ENCODE measurements around the gene C2CD3.

The C2CD3 gene, protein sequence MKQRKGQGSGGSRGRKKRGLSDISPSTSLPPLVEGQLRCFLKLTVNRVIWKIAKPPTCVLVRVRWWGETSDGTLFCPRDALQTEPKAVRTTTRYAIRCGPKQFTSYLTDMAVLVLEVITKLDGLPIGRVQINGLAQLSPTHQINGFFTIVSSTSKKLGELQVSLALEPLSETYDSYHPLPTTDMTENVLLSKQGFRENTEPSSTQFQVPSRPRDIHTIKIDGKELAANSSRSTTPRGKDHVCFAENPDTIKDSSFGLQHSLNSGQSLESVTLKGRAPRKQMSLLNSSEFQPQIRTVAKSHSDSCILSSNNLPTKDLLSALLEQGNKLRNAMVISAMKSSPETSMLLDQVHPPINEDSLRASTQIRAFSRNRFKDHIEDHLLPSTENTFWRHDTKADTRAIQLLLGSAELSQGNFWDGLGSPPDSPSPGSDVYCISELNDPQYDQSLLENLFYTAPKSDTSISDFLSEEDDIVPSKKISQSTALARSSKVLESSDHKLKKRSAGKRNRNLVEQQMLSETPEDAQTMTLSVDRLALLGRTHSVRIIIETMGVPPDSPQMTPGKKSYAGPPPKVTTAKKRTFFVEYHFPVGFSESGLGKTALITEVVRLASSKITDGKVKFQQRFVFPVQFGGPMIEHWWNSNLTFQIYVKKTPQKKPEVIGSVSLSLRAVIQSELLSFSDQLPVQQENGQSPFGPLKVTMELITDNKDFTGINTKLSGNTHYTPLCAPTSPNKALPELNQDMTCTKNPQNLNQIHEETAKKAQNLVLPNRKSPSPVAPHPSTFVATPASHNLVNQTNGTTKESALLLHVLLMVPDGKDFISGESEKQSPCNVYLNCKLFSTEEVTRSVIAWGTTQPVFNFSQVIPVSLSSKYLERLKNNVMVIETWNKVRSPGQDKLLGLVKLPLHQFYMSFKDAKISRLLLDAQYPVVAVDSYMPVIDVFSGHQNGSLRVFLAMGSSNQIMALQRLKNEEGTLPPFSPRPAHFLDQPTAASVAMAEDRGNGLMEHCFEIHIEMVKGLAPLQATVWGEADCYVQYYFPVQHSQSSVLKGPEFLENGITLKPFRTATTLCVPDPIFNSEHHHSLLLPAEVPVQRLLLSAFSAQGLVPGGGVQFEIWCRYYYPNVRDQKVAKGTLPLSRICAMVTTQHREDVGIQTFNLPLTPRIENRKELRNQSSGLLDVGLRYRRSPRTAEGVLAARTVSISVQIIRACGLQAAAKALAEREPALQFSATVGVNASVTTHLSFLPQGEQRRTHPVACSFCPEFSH (N-terminal part only)

DNA sequence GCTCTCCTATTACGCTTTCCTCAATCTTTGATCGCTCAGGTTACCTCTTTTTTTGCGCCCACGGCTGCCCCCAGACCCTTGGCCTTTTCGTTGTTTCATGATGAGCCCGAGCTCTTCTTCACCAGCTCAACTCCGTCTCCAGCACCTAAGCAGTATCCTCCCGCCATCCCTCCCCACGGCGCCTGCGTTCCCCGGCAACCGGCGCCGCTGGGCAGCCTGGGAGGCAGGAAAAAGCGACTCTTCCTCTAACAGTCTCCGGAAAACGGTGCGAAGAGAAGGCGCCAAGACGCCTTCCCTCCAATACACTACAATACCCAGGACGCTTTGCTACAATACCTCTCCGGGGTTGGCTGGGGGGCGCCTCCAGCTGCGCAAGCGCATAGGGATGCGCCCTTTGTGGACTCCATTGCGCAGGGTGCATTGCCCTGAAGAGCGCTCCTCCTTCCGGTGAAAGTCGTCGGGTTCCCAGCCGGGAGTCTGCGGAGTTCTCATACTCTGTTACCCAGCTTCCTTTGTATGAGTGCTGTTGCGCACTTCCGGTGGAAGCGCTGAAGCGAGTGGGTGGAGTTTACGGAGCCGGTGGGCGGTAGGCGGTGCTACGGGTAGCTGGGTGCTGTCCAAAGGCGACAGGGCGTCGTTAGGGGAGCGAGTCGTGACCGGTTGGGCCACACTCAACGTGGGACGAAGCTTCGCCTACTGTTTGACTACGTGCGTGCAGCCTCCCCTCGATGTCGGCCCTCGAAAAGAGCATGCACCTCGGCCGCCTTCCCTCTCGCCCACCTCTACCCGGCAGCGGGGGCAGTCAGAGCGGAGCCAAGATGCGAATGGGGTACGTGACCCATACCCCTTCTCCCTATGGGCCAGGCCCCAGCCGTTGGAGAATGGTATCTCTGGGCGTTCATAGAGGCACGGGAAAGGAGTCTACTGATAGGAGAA is at the start of gene C2CD3, which contains the start of gene PPME1:
C2CD3 (minus strand) TSS at position 309 of the 936 bp plus-strand sequence; CDS start at position 99, 210 bp downstream.
PPME1 (plus strand) TSS at position 596 of the 936 bp plus-strand sequence; CDS start at position 729, 133 bp downstream.
- DNase-seq, result peak; percentile 100

DNA sequence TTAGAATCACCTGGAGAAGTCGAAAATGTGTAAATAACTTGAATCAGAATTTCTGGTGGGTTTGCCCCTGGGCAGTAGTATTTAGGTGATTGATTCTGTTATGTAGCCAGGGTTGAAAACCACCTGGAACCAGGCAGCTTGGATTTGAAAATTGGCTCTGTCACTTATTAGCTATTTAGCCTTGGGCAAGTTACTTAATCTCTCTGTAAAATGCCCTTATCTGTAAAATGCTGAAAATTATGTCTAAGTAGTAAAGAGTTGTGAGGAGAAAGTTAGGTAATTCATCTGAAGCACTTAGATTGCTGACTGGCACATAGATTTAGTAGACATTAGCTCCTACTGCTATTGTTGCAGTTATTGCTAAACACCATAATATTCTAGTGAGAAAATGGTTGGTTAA is 49.6 kb upstream of the C2CD3 start:
- no peak for DNase-seq

DNA sequence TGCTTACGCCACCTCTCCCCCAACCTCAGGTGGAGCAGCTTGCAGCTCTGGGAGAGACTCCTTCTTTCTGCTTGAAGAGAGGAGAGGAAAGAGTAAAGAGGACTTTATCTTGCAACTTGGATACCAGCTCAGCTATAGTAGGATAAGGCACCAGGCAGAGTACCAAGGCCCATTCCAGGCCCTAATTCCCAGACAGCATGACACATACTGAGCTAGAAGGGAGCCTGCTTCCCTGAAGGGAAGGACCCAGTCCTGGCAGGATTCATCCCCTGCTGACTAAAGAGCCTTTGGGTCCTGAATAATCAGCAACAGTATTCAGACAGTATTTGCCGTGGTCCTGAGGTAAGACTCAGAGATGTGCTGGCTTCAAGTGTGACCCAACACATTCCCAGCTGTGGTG is 41.7 kb upstream of the C2CD3 start:
- DNase-seq, result no peak

DNA sequence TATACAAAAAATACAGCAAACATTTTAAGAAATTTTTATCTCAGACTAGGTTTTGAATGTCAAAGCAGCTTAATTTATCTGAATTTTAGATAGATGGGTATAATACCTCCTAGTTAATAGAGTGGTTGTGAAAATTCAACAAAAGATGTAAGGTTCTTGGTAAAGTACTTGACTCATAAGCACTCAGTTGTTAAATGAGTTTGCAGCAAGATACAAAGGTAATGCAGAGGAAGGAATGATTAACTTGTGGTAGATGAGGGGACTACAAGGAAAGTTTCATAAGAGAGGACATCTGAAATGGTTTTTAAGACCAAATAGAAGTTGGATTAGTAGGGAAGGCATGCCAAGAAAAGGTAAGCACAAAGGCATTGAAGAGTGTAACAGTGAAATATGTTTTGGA is 37.7 kb upstream of the C2CD3 start:
- DNase-seq, result no peak

DNA sequence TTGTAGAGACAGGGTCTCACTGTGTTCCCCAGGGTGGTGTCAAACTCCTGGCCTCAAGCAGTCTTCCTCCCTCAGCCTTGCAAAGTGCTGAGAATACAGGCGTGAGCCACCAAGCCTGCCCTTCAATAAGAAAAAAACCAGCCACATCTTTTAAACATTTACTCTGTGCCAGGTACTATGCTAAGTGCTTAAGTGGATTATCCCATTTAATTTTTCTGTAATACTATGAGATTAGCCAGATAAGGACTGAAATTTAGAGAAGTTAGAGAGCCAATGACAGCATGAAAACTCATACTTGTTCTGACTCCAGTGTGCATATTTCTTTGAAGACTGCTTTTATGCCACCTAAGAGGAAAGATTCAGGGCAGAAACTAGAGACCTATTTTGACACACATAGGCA is 35.9 kb upstream of the C2CD3 start:
- no peak for DNase-seq

DNA sequence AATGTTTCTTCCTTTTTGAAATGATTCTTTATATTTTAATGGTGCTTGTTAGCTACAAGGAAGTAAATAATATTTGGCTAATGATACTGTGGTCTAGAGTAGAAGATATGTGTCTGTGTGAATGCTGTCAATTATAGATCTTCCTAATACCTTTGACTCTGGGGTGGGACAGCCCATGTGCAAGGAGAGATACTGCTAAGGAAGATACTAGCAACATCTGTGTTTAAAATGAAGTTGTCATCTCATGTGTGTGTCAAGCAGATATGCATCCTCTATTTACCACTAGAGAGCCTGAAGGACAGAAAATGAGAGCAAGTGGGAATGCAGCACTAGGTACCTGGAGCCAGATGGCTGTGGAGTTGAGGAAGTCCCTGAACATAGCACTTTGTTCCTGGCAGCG is 34.4 kb upstream of the C2CD3 start:
- DNase-seq, result no peak

DNA sequence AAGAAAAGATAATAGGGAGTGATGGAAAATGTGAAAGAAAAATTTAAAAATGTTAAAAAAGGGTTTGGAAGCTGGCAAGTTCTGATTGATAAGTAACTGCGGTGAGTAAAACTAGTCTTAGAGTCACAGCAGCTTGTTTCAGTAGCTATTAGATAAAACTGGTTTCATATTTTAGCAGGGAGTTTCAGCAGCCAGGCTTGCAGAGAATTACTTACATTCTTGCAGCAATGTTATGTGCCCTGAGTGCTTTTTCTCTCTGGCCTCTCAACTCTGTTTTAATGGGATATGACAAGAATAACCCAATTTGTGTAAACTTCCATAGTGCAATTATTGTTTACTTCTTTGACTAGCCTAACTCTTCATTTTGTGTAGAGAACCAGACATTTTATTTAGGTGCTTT is 33.9 kb upstream of the C2CD3 start:
- no peak for DNase-seq

DNA sequence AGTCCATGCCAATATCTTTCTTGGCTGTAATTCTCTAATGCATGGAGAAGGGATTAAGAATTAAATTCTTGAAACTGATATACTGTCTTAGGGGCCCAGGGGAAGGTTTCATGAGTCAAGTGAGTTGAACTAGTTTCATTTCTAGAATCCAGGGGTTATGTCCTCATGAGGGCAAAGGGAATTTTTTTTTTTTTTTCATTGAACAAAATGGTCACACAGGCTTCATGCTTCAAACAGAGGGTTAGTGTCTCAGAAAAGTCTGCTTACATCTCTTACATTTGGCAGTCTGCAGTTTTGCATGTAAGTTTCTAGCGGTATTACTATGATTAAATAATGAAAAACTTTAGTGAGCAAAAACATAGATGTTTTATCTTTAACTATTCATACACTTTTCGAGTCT is 33.2 kb upstream of the C2CD3 start:
- peak; percentile 18 for DNase-seq

DNA sequence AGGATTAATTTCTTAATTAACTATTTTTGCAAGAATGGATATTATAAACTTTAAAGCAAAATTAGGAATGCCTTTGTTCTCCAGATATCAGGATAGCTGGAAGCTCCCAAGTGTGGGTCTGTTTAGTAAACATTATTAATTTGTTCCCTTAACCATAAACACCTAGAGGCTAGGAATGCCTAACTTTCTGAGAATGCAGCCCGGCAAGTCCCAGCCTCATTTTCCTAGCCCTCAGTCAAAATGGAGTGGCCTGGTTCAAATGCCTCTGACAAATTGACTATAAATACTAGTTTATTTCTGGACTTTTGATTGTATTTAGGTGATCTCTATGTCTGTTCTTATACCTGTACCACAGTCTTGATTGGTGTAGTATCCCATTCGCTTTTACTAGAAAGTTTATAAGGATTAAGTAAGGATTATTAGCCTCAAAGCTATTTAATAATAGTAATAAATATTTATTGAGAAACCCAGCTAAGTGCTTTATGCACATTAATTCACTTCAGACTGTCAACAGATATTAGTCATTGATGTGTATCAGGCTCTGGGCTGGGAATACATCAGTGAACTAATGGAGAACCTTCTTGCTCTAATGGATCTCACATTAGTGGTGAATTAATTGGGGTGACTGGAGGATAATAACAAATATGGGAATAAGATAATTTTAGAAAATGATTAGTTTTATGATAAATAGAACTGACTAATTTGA is 26.1 kb upstream of the C2CD3 start:
- no peak for DNase-seq

DNA sequence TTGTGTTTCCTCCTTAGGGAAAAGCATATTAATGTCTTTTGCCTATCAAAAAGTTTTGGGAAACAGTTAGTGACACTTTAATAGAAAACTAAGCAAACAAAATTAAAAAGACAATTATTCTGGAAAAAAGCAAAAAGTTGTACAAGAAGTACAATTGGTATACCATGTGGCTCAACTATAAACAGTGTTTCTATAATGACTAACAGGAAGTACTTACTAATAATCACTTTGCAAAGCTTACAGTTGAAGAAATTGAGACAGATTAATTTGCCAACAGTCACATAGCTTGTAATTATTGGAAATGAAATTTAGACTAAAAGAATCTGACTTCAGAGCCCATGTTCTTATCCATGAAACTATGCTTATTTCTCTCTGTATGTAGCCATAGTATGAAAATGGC is 25.0 kb upstream of the C2CD3 start:
- no peak for DNase-seq

DNA sequence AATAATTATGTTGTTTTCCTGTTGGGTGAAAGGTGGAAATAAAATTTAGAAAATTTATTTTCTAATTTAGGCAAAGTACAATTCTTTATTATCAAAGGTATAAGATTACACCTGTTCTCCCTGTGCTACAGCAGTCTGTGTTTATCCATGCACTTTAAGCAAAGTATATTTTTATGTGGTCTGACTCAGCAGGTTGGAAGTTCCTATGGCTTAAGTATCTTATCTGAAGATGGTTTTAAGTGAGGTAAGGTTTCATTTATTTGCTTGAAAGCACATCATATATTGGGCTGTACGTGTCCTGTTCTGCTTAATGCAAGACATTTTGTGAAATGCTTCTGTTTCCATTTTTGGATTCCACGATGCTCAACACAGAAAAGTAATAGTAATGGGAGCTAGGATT is 14.9 kb upstream of the C2CD3 start:
- no peak for DNase-seq

DNA sequence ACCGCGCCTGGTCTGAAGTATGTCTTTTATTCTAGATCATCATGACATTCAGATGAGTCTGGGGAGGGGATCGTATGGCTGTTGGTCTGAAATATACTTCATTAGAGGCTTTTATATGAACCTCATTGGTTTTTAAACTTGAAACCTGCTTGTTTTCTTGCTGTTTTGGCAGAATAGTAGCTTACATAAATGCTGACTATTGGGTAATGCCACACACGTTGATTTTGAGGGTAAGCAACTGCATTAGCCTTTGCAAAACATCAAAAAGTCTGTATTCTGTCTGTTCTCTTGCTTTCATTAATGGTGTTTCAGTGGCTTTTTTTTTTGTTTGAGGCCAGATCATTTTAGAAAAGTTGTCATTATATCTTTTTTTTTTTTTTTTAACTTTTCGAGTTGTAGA is 14.5 kb upstream of the C2CD3 start:
- DNase-seq, result no peak

DNA sequence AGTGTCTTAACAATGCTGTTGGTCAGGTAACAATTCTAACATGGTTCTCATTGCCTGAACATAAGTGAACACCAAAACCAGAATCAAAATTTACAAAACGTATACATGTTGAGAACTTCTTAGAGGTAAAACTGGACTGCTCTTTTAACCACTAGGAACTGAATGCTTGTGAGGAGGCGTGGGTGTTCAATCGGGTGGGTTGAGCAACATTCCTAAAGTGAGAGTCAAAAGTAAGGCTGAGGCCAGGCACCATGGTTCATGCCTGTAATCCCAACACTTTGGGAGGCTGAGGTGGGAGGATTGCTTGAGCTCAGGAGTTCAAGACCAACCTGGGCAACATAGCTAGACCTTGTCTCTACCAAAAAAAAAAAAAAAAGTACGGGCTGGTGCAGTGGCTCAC is 11.8 kb upstream of the C2CD3 start:
- no peak for DNase-seq

DNA sequence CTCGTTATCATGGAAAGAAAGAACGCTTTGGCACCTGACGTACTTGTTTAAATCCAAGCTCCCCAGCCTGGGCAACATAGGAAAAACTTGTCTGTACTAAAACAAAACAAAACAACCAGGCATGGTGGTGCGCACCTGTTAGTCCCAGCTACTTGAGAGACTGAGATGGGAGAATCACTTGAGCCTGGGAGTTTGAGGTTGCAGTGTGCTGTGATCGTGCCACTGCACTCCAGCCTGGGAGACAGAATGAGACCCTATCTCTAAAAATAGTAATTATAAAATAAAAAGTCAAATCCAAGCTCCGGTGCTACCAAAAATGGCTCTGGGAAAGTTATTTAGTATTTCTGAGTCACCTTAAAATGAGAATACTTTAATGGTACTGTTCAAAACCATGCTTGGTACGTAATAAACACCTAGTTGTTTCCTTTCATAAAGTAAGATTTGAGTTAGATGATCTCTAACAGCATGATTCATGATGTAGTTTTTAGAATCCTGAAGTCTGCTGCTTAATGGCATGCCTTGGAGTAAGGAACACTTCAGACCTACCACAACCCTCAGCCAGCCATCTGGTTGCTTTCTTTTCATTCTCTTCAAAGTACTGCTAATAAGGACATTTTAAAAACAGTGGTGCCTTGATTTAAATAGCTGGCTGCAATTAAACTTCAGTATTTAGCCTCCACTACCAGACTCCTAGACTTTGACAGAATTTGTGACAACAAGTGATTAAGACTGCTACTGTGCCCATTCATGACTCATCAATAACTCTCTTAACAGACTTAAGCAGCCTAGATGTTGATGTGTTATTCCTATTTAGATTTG is 8.6 kb upstream of the C2CD3 start:
- no peak for DNase-seq

DNA sequence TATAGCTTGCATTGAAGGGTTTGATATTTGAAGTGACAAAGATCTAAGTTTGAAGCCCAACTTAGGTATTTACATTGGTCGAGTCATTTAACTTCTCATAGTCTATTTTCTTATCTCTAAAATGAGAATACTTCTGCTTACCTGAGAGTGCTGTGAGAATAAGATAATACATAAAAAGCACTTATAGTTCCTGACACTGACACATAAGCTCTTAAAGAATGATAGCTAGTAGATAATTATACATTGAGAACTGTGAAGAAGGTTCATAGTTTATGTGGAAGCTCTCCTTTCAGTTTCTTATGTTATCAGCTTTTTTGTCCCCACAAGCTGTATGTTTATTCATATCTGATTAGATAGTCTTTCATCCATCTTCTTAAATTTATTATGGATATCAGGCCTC is 5.1 kb upstream of the C2CD3 start:
- DNase-seq, result no peak

DNA sequence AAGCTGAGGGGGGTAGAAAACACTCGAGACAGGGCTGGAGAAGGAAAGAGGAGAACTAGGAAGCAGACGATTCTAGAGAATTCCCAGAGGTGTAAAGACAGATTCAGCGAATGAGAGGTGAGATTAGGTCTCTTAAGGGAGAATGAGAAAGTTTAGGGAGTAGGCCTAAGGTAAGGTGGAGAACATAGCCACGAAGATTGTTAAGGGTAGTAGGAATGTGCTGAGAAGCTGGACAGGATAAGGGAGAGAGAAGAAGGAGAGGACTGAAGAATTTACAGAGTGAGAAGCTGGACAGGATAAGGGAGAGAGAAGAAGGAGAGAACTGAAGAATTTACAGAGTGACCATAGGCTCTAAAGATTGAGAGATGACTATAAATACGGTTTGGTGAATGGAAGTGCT is 1.2 kb upstream of the C2CD3 start:
- DNase-seq, result no peak

DNA sequence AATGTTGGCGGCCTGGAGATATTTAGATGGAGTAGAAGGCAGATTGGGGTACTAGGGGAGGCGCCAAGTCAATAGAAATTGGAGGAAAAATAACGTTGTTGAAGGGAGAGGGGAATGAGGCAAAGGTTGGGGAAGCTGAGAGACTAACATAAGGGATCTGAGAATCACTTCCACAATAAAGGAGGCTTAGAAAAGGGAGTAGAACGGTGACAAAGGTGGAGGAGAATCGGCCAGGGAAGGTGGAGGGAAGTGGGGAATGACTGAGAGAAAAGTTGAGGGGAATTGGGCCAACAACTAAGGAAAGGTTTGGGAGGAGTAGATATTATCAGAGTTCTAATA is 797 bp upstream of the C2CD3 start:
- no peak for DNase-seq

DNA sequence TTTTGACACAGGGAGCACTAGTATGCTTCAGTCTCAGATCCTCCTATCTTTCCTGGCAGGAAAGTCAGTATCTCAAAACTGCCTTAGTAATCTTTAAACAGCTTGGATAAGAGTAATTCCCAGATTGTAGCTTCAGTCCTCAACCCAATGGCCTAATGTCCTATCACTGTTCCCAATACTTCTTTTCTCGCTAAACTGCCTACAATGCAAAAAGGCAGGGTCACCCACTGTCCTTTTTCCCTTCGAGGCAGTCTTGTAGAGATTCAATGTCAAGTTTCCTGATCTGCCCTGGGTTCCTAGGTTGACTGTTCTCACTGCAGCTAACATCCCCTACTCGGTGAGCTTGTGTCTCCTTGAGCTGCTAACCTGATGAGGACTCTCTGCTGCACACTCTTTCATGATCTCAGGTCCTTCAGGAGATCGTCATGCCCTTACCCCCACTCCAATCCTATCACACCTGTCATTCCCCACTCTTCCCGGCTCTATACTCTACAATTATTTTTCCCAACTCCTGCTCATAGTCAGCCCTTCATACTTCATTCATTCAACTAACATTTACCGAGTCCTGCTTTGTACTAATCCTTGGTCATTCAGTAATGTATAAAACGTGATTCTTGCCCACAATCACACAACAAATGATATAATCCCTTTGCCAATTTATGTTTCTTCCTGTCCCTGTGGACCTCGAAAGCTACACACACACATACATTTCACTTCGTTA is 904 bp downstream of the C2CD3 start:
- DNase-seq, result no peak

DNA sequence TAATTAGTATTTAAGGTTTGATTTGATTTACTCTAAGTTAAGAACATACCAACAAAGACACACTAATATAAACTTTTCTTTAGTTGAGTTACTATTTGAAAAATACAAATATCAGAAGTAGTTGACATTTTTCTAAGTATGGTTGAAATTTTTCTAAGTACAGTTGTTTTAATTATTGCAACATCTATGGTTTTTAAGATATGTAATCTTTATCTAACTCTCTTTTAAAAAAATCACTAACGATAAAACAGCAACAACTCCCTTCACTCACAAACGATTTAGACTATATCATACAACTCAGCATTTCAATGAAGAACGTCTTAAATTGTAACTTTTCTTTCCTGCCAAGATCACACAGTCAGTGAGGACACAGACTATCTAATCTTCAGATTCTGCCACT is 2.0 kb downstream of the C2CD3 start:
- no peak for DNase-seq
